GM19240 (cell line): ENCODE data around the gene STK32A.
"Not testable (repeated sequence)": the region's sequence is repeated elsewhere in the genome, so short reads cannot be mapped to it uniquely, and the experiment has no call there.

Experiments
- DNase-seq: peaks from one replicate; pipeline ENCODE4 v3.0.0; 2011; ENCODE audit warnings: low spot score; ENCODE audit not compliant: insufficient read length

Gene STK32A

DNA sequence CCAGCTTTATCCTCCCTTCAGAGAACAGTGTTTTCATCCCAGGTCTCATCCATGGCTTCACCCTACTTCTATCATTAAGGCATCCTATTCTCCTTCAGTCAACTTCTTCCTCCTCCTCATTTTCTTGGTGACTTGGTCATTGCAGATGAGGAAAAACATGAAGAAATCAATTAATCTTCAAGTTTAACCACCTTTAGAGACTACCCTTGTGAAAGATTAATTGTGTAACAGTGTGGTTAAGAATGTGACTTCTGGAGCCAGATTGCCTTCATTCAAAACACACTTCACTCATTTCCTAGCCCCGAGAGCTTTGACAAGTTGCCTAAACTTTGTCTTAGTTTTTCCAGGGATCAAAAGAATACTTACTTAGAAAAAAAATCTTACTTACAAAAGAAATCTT lies 110.0 kb downstream of the STK32A start:
- no peak for DNase-seq

GRCh38 chr5:147346006-147346561 lies 111.3 kb downstream of the STK32A start:
- DNase-seq = no peak

- DNase-seq = no peak
Observed at GRCh38 chr5:147348046-147348445, 113.2 kb downstream of the STK32A start.

DNA sequence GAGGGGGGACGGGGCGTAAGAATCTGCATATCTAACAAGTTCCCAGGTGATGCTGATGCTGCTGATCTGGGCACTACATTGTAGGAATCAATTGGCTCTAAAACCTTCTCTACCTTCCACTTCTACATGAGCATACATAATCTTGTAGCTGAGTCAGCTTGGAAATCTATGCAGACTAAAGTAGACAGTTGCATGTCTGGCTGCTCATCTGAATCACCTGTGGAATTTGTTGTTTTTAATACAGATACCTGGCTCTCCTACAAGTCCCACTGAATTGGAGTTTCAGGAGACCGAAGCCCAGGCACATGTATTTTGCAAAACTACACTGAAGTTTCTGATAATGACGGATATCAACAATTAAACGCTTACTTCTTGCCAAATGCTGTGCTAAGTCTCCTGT lies 113.6 kb downstream of the STK32A start:
- no peak for DNase-seq

GRCh38 chr5:147349241-147349640 lies 114.4 kb downstream of the STK32A start:
- DNase-seq = no peak

DNA sequence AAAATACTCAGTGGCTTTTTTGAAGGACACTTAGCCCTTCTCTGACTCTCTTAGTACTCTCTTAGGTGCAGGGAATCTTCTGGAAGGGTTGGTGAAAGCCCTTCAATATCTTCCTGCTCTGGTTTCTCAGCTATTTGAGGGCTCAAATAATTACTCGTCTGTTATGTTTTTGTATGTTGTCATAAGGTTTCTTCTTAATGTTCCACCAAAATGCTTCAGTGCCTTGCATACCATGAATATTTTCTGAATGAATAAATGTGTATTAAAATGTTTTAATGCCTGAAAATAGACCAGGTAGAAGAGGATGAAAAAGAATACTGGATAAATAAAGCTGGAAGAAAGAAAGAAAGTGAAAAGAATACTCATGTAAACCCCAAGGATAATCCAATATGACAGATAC lies 124.3 kb downstream of the STK32A start:
- DNase-seq = no peak

DNA sequence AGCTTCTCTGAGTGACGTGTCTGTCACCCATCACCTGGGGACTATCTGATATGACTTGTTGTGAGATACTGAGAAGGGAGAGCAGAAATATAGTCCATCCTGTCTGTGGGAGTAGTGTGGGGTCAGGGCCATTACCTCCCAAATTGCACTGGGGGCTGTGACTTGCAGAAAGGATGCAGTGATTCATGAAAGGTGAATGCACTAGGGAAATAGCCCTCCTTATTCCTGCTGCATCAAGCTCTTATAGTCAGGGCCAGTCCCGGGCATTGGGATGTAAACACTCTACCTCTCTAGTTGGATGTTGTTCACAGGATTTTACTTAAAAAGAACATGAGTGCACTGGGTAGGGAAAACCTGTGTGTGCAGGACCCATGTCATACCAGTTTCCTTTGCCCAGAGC lies 124.8 kb downstream of the STK32A start:
- no peak for DNase-seq

GRCh38 chr5:147360816-147361215 lies 126.0 kb downstream of the STK32A start:
- no peak for DNase-seq

GRCh38 chr5:147361441-147362175 lies 126.8 kb downstream of the STK32A start:
- DNase-seq = no peak

- not testable (repeated sequence) for DNase-seq
Observed at GRCh38 chr5:147367381-147367780, 132.6 kb downstream of the STK32A start.

GRCh38 chr5:147369742-147370374 lies 135.0 kb downstream of the STK32A start:
- no peak for DNase-seq

DNA sequence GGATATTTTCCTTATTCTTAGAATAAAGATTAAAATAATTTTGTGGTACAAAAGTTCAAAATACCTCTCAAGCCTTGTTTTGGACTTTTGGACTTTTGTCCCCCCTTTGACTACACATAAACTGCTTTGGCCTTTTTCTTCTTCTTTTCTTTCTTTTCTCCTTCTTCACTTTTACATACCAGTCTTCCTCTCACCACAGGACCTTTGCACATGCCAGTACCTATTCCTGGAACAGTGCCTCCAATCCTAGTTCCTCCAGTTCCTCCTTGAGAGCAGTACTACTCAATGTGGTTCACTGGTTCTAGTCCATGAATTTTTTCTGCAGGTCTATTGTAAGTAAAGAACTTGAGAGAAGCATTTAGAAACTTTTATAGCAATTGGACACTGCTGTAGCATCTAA lies 136.5 kb downstream of the STK32A start:
- no peak for DNase-seq

- DNase-seq = no peak
Observed at GRCh38 chr5:147372191-147372590, 137.4 kb downstream of the STK32A start.

GRCh38 chr5:147373328-147373727 lies 138.5 kb downstream of the STK32A start:
- DNase-seq = no peak

GRCh38 chr5:147375151-147375550 lies 140.3 kb downstream of the STK32A start:
- DNase-seq = no peak

DNA sequence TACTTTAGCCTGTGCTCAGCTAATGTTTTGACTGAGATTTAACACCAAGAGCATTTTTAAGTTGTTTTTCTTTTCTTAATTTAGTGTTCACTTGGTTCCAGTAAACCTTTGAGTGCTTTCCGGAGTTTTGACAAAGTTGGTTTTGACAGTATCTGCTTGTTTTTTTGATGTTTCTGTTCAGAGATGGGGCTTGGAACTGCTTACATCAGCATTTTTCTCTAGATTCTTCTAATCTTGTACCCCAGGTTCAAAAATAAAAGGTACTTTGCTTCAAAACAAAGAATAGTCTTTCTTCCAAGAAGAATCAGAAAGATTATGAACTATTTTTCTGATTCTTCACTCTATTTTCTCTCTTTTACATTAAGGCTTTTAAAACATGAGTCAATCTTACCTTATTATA lies 142.9 kb downstream of the STK32A start:
- no peak for DNase-seq

GRCh38 chr5:147381555-147381954 lies 146.7 kb downstream of the STK32A start:
- no peak for DNase-seq

- DNase-seq = no peak
Observed at GRCh38 chr5:147382776-147383175, 147.9 kb downstream of the STK32A start.

GRCh38 chr5:147384346-147385193 lies 149.7 kb downstream of the STK32A start:
- no peak for DNase-seq

DNA sequence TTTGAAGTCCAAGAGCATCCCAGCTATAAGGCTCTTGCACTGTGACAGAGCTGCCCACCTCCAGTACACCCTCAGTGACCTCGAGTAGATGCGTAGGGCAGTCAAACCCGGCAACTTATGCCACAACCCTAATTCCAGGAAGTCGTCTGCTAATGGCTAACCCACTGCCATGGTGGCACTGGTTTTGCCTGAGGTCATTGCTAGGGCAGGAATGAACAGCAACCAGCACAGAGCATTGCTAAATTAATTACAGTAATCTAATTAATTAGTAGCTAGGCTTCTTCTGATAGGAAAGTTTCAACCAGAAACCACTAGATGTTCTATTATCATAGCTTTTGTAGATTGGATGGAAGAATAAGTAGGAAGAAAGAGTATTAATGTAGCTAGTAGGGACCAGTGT lies 152.3 kb downstream of the STK32A start:
- no peak for DNase-seq

DNA sequence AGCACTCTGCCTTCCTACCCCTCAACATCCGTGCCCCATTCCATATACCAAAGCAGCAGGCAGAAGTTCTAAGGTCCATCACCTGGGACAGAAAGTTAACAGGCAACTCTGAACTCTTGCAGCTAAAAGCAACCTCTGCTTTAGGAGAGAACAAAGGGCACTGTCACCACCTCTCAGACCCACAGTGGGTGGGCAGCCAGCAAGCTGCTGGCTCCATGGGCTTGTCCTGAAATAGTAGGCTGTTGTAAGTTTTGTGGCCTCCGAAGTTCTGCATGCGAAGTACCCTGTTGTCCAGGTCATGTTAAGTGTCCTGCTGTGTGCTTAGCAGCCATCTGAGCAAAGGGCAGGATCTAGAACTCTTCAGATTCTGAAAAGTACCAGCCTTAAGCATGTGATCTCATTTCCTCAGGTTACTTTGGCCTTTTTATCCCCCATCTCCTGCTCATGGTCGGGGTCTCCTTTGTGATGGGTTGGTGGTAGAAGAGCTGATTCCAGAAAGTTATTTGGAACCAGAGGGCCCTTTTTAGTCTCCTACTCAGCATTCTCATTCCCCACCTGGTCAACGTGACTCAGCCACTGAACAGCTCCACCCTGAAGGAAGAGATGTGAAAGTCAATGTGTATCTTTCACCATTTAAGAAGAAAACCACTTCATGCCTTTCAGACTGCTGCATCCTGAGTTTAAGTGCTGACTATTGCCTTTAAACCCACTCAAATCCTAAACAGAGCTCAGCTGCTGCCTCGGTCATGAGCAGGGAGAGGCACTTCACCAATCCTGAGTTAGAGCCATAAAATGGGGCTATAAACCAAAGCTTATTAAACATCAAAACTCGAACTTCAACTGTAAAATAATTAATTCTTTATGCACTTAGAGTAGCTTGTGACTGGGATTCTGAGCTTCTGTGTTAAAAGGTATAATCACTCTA lies 153.6 kb downstream of the STK32A start:
- no peak for DNase-seq
